ENCODE measurements around the gene IFFO2. TPM values are rescaled to one million over a fixed set of nuclear protein-coding genes. Genes with fewer than 3 reads are reported as not detected.

IFFO2 gene
- total RNA-seq, 1 experiment from 2014 or later, result 11.7 TPM

- H3F3A ChIP-seq (ENCODE audit: insufficient read depth, low read depth), result 0 out of 2 replicates have a peak, but pooled peaks cover 5% of the 10 kb centered on the region
- H3K79me2 ChIP-seq (ENCODE audit: low read depth), result peaks cover 37% of the 10 kb centered on the region
- no peaks in the 10 kb centered on the region for H3K9me2 ChIP-seq (ENCODE audit: insufficient read depth)
- no peak overlapping the region for H3K4me3 ChIP-seq
- H4K20me1 ChIP-seq (ENCODE audit: insufficient read depth), result no peaks in the 10 kb centered on the region
- CTCF ChIA-PET, result no interaction called here
- POLR2A ChIA-PET (ENCODE audit: unreplicated experiment), result no interaction called here
- no peaks in the 10 kb centered on the region for H3K27me3 ChIP-seq (ENCODE audit: insufficient read depth, low read depth)
- H3K4me1 ChIP-seq (replicated peaks; ENCODE audit: insufficient read depth), result peaks cover 24% of the 10 kb centered on the region
- H3K4me2 ChIP-seq, result no peak overlapping the region
- intact Hi-C loops (cut with micrococcal nuclease; ENCODE audit: unreplicated experiment), result no loop called here
- H3K27ac ChIP-seq, result no peak overlapping the region
- no peak for DNase-seq
- H2AFZ ChIP-seq, result no peak overlapping the region
- no peaks in the 10 kb centered on the region for H3K9me3 ChIP-seq (ENCODE audit: insufficient read depth, low read depth)
- BruUV-seq (replicated peaks), result no TSS peak
- no peak for TF ChIP-seq CTCF (conservative IDR thresholded peaks at IDR 0.05)
- TF ChIP-seq EZH2 (IDR thresholded peaks at IDR 0.05; ENCODE audit: low read depth), result no peak
- H3K36me3 ChIP-seq (ENCODE audit: low read depth), result no peaks in the 10 kb centered on the region
Observed at GRCh38 chr1:18934205-18935000, 22.1 kb downstream of the IFFO2 start.

GRCh38 chr1:18932879-18933278 lies 23.6 kb downstream of the IFFO2 start:
- Histone ChIP-seq H4K20me1 (ENCODE audit: insufficient read depth) (no peaks in the 10 kb centered on the region), H3K27me3 (ENCODE audit: insufficient read depth, low read depth) (no peaks in the 10 kb centered on the region), H3K27ac (0 out of 2 replicates have a peak overlapping the region, but pooled peaks have one; percentile 27), H3K4me1 (replicated peaks; ENCODE audit: insufficient read depth) (peaks cover 39% of the 10 kb centered on the region), H3K4me2 (peak overlapping the region; percentile 29), H3F3A (ENCODE audit: insufficient read depth, low read depth) (0 out of 2 replicates have a peak, but pooled peaks cover 5% of the 10 kb centered on the region), H3K79me2 (ENCODE audit: low read depth) (peaks cover 44% of the 10 kb centered on the region), H3K4me3 (no peak overlapping the region), H3K9me3 (ENCODE audit: insufficient read depth, low read depth) (no peaks in the 10 kb centered on the region), H3K9me2 (ENCODE audit: insufficient read depth) (no peaks in the 10 kb centered on the region), H3K36me3 (ENCODE audit: low read depth) (no peaks in the 10 kb centered on the region), H2AFZ (no peak overlapping the region)
- CTCF ChIA-PET, result interaction anchor here (1.1 kb wide), 1 partner anchor 20 kb away, joined by 4 read pairs; no protein-coding TSS in a partner anchor
- no TSS peak for BruUV-seq (replicated peaks)
- intact Hi-C loops (cut with micrococcal nuclease; ENCODE audit: unreplicated experiment), result no loop called here
- TF ChIP-seq EZH2 (IDR thresholded peaks at IDR 0.05; ENCODE audit: low read depth) (no peak), CTCF (conservative IDR thresholded peaks at IDR 0.05) (no peak)
- DNase-seq, result no peak
- POLR2A ChIA-PET (ENCODE audit: unreplicated experiment), result no interaction called here

GRCh38 chr1:18932387-18932786 lies 24.1 kb downstream of the IFFO2 start:
- peak overlapping the region; percentile 29 for H3K4me2 ChIP-seq
- H4K20me1 ChIP-seq (ENCODE audit: insufficient read depth), result no peaks in the 10 kb centered on the region
- no peak overlapping the region for H2AFZ ChIP-seq
- H3K4me1 ChIP-seq (replicated peaks; ENCODE audit: insufficient read depth), result peaks cover 44% of the 10 kb centered on the region
- H3K4me3 ChIP-seq, result no peak overlapping the region
- TF ChIP-seq EZH2 (IDR thresholded peaks at IDR 0.05; ENCODE audit: low read depth), result no peak
- TF ChIP-seq CTCF (conservative IDR thresholded peaks at IDR 0.05), result no peak
- H3K79me2 ChIP-seq (ENCODE audit: low read depth), result peaks cover 49% of the 10 kb centered on the region
- ChIA-PET CTCF (interaction anchor here (0.5 to 1.1 kb wide), 3 partner anchors 10 to 1345 kb away, joined by 3 to 4 read pairs (median 3); no protein-coding TSS in a partner anchor), POLR2A (ENCODE audit: unreplicated experiment) (interaction anchor here (0.5 to 0.6 kb wide), 2 partner anchors 11 to 234 kb away, joined by 3 to 6 read pairs; no protein-coding TSS in a partner anchor)
- DNase-seq, result peak; percentile 48 to 80
- intact Hi-C loops (cut with micrococcal nuclease; ENCODE audit: unreplicated experiment), result no loop called here
- H3K27ac ChIP-seq, result 0 out of 2 replicates have a peak overlapping the region, but pooled peaks have one; percentile 27
- H3K27me3 ChIP-seq (ENCODE audit: insufficient read depth, low read depth), result no peaks in the 10 kb centered on the region
- no peaks in the 10 kb centered on the region for H3K9me3 ChIP-seq (ENCODE audit: insufficient read depth, low read depth)
- no peaks in the 10 kb centered on the region for H3K36me3 ChIP-seq (ENCODE audit: low read depth)
- H3K9me2 ChIP-seq (ENCODE audit: insufficient read depth), result no peaks in the 10 kb centered on the region
- peaks cover 8% of the 10 kb centered on the region; the same call in 1 of the 2 replicates for H3F3A ChIP-seq (ENCODE audit: insufficient read depth, low read depth)
- no TSS peak for BruUV-seq (replicated peaks)

Data from PC-9 (cell line).